ENCODE data around the gene PKDREJ. TPM values are rescaled to one million over a fixed set of nuclear protein-coding genes. Genes with fewer than 3 reads are reported as not detected.
"Not testable (repeated sequence)": the region's sequence is repeated elsewhere in the genome, so short reads cannot be mapped to it uniquely, and the experiment has no call there.

The PKDREJ gene
- total RNA-seq, 1 experiment from 2014 or later: not detected

GRCh38 chr22:46274381-46274780 is 11.2 kb upstream of the PKDREJ start:
- no peak overlapping the region for H2AFZ ChIP-seq (ENCODE audit: low read length)
- H3K36me3 ChIP-seq (ENCODE audit: insufficient read depth, low read length): peaks cover 12% of the 10 kb centered on the region
- no peaks in the 10 kb centered on the region for H3K4me1 ChIP-seq (ENCODE audit: low read length)
- no peak overlapping the region for H3K4me3 ChIP-seq (ENCODE audit: low read length)
- no peak overlapping the region for H3K27ac ChIP-seq (ENCODE audit: low read length)
- no peak overlapping the region for H3K9ac ChIP-seq (ENCODE audit: low read length)
- no peak overlapping the region for H3K4me2 ChIP-seq (ENCODE audit: low read depth, low read length, poor library complexity, severe bottlenecking)
- no peaks in the 10 kb centered on the region for H3K9me3 ChIP-seq (ENCODE audit: low read length)
- no peaks in the 10 kb centered on the region for H3K27me3 ChIP-seq (ENCODE audit: low read length)
- H3K79me2 ChIP-seq (ENCODE audit: low read length): no peaks in the 10 kb centered on the region
- no peaks in the 10 kb centered on the region for H4K20me1 ChIP-seq (ENCODE audit: insufficient read depth, low read depth, low read length)
- H3K9me2 ChIP-seq (replicated peaks; ENCODE audit: insufficient read depth, low read length): no peaks in the 10 kb centered on the region
- DNase-seq: no peak

- DNase-seq: no peak
- Histone ChIP-seq H2AFZ (ENCODE audit: low read length) (no peak overlapping the region), H3K9me2 (replicated peaks; ENCODE audit: insufficient read depth, low read length) (no peaks in the 10 kb centered on the region), H3K4me2 (ENCODE audit: low read depth, low read length, poor library complexity, severe bottlenecking) (no peak overlapping the region), H4K20me1 (ENCODE audit: insufficient read depth, low read depth, low read length) (no peaks in the 10 kb centered on the region), H3K27me3 (ENCODE audit: low read length) (no peaks in the 10 kb centered on the region), H3K79me2 (ENCODE audit: low read length) (peaks cover 5% of the 10 kb centered on the region; the same call in 1 of the 2 replicates), H3K9ac (ENCODE audit: low read length) (no peak overlapping the region), H3K4me1 (ENCODE audit: low read length) (peaks cover 4% of the 10 kb centered on the region), H3K36me3 (ENCODE audit: insufficient read depth, low read length) (peaks cover 12% of the 10 kb centered on the region), H3K27ac (ENCODE audit: low read length) (no peak overlapping the region), H3K4me3 (ENCODE audit: low read length) (no peak overlapping the region), H3K9me3 (ENCODE audit: low read length) (no peaks in the 10 kb centered on the region)
Observed at GRCh38 chr22:46273432-46274148, 10.4 kb upstream of the PKDREJ start.

- no peaks in the 10 kb centered on the region for H3K9me3 ChIP-seq (ENCODE audit: low read length)
- no peak overlapping the region for H3K27ac ChIP-seq (ENCODE audit: low read length)
- peaks cover 11% of the 10 kb centered on the region for H3K79me2 ChIP-seq (ENCODE audit: low read length)
- no peaks in the 10 kb centered on the region for H4K20me1 ChIP-seq (ENCODE audit: insufficient read depth, low read depth, low read length)
- H2AFZ ChIP-seq (ENCODE audit: low read length): no peak overlapping the region
- no peaks in the 10 kb centered on the region for H3K27me3 ChIP-seq (ENCODE audit: low read length)
- H3K36me3 ChIP-seq (ENCODE audit: insufficient read depth, low read length): peaks cover 12% of the 10 kb centered on the region
- peaks cover 8% of the 10 kb centered on the region for H3K4me1 ChIP-seq (ENCODE audit: low read length)
- no peaks in the 10 kb centered on the region for H3K9me2 ChIP-seq (replicated peaks; ENCODE audit: insufficient read depth, low read length)
- H3K9ac ChIP-seq (ENCODE audit: low read length): no peak overlapping the region
- H3K4me3 ChIP-seq (ENCODE audit: low read length): no peak overlapping the region
- no peak for DNase-seq
- no peak overlapping the region for H3K4me2 ChIP-seq (ENCODE audit: low read depth, low read length, poor library complexity, severe bottlenecking)
Observed at GRCh38 chr22:46272762-46273431, 9.8 kb upstream of the PKDREJ start.

GRCh38 chr22:46272196-46272595 is 9.1 kb upstream of the PKDREJ start:
- Histone ChIP-seq H4K20me1 (ENCODE audit: insufficient read depth, low read depth, low read length) (no peaks in the 10 kb centered on the region), H3K9me3 (ENCODE audit: low read length) (no peaks in the 10 kb centered on the region), H3K4me3 (ENCODE audit: low read length) (no peak overlapping the region), H2AFZ (ENCODE audit: low read length) (no peak overlapping the region), H3K27me3 (ENCODE audit: low read length) (no peaks in the 10 kb centered on the region), H3K4me2 (ENCODE audit: low read depth, low read length, poor library complexity, severe bottlenecking) (no peak overlapping the region), H3K4me1 (ENCODE audit: low read length) (peaks cover 11% of the 10 kb centered on the region), H3K79me2 (ENCODE audit: low read length) (peaks cover 11% of the 10 kb centered on the region), H3K27ac (ENCODE audit: low read length) (no peak overlapping the region), H3K9ac (ENCODE audit: low read length) (no peak overlapping the region), H3K9me2 (replicated peaks; ENCODE audit: insufficient read depth, low read length) (no peaks in the 10 kb centered on the region), H3K36me3 (ENCODE audit: insufficient read depth, low read length) (peaks cover 12% of the 10 kb centered on the region)
- DNase-seq: no peak

GRCh38 chr22:46269564-46269963 is 6.4 kb upstream of the PKDREJ start:
- Histone ChIP-seq H3K9me3 (ENCODE audit: low read length) (no peaks in the 10 kb centered on the region), H2AFZ (ENCODE audit: low read length) (no peak overlapping the region), H3K4me1 (ENCODE audit: low read length) (peaks cover 14% of the 10 kb centered on the region), H3K27me3 (ENCODE audit: low read length) (no peaks in the 10 kb centered on the region), H3K9me2 (replicated peaks; ENCODE audit: insufficient read depth, low read length) (no peaks in the 10 kb centered on the region), H4K20me1 (ENCODE audit: insufficient read depth, low read depth, low read length) (no peaks in the 10 kb centered on the region), H3K4me2 (ENCODE audit: low read depth, low read length, poor library complexity, severe bottlenecking) (no peak overlapping the region), H3K36me3 (ENCODE audit: insufficient read depth, low read length) (no peaks in the 10 kb centered on the region; the same call in 1 of the 2 replicates), H3K27ac (ENCODE audit: low read length) (no peak overlapping the region), H3K4me3 (ENCODE audit: low read length) (no peak overlapping the region), H3K79me2 (ENCODE audit: low read length) (peaks cover 11% of the 10 kb centered on the region), H3K9ac (ENCODE audit: low read length) (no peak overlapping the region)
- no peak for DNase-seq

GRCh38 chr22:46267431-46268279 is 4.5 kb upstream of the PKDREJ start, which contains the start of gene TTC38:
TTC38 (plus strand) TSS chr22:46268008; CDS start chr22:46268040, 32 bp downstream.
- Histone ChIP-seq H3K4me2 (ENCODE audit: low read depth, low read length, poor library complexity, severe bottlenecking) (peak within 1 kb of the TSS; percentile 81), H3K9ac (ENCODE audit: low read length) (peak within 1 kb of the TSS; percentile 82), H3K36me3 (ENCODE audit: insufficient read depth, low read length) (no peaks in the 10 kb centered on the region), H3K9me3 (ENCODE audit: low read length) (no peaks in the 10 kb centered on the region), H2AFZ (ENCODE audit: low read length) (peak within 1 kb of the TSS; percentile 91), H3K79me2 (ENCODE audit: low read length) (peaks cover 11% of the 10 kb centered on the region), H3K9me2 (replicated peaks; ENCODE audit: insufficient read depth, low read length) (no peaks in the 10 kb centered on the region), H3K4me1 (ENCODE audit: low read length) (peaks cover 17% of the 10 kb centered on the region), H3K27ac (ENCODE audit: low read length) (no peak within 1 kb of the TSS), H3K27me3 (ENCODE audit: low read length) (no peaks in the 10 kb centered on the region), H3K4me3 (ENCODE audit: low read length) (peak within 1 kb of the TSS; percentile 78), H4K20me1 (ENCODE audit: insufficient read depth, low read depth, low read length) (no peaks in the 10 kb centered on the region)
- peak; percentile 82 for DNase-seq

GRCh38 chr22:46265627-46266026 is 2.5 kb upstream of the PKDREJ start:
- Histone ChIP-seq H3K79me2 (ENCODE audit: low read length) (peaks cover 11% of the 10 kb centered on the region), H3K4me1 (ENCODE audit: low read length) (peaks cover 17% of the 10 kb centered on the region)
- H3K4me2 ChIP-seq (ENCODE audit: low read depth, low read length, poor library complexity, severe bottlenecking); H3K27me3 ChIP-seq (ENCODE audit: low read length); H3K9me2 ChIP-seq (replicated peaks; ENCODE audit: insufficient read depth, low read length); H3K9ac ChIP-seq (ENCODE audit: low read length); H3K9me3 ChIP-seq (ENCODE audit: low read length); H3K4me3 ChIP-seq (ENCODE audit: low read length); H4K20me1 ChIP-seq (ENCODE audit: insufficient read depth, low read depth, low read length); H3K27ac ChIP-seq (ENCODE audit: low read length); H2AFZ ChIP-seq (ENCODE audit: low read length); DNase-seq; H3K36me3 ChIP-seq (ENCODE audit: insufficient read depth, low read length): not testable (repeated sequence)

- not testable (repeated sequence) for H3K27ac ChIP-seq (ENCODE audit: low read length); H3K9me2 ChIP-seq (replicated peaks; ENCODE audit: insufficient read depth, low read length)
Observed at GRCh38 chr22:46264520-46264919, 1.4 kb upstream of the PKDREJ start.

More at GRCh38 chr22:46264520-46264919, 1.4 kb upstream of the PKDREJ start:
- DNase-seq; H4K20me1 ChIP-seq (ENCODE audit: insufficient read depth, low read depth, low read length); H3K9ac ChIP-seq (ENCODE audit: low read length); H3K4me2 ChIP-seq (ENCODE audit: low read depth, low read length, poor library complexity, severe bottlenecking); H3K36me3 ChIP-seq (ENCODE audit: insufficient read depth, low read length); H3K27me3 ChIP-seq (ENCODE audit: low read length); H2AFZ ChIP-seq (ENCODE audit: low read length); H3K4me3 ChIP-seq (ENCODE audit: low read length); H3K9me3 ChIP-seq (ENCODE audit: low read length): not testable (repeated sequence)
- peaks cover 11% of the 10 kb centered on the region for H3K79me2 ChIP-seq (ENCODE audit: low read length)
- H3K4me1 ChIP-seq (ENCODE audit: low read length): peaks cover 17% of the 10 kb centered on the region

Data from Karpas-422 (cell line).